Sciatic nerve (tissue), 2 donors: Measurements from ENCODE around the gene PDLIM1. TPM values are rescaled to one million over a fixed set of nuclear protein-coding genes. Genes with fewer than 3 reads are reported as not detected.

Experiments used
- ATAC-seq: fragments of 200-7000 bp; cut with Tn5 transposase; one replicate; pipeline ENCODE4 v1.9.1; 2020; ENCODE audit warnings: mild to moderate bottlenecking, moderate library complexity
- DNase-seq: peaks from one replicate; pipeline ENCODE4 v3.0.0-alpha.2; 2020; ENCODE audit warnings: low spot score
- intact Hi-C: fragments of 100-400 bp; cut with DNase I; formaldehyde crosslinking; loops from one replicate; pipeline ENCODE4 v1.14.2; 2022
- total RNA-seq: library from RNA; stranded (reverse); fragmentation: NEBNext Ultra II Directional; extraction: Animal tissue kit (Norgen Biotek cat#: 25700); gene quantifications from one replicate; pipeline ENCODE4 v1.2.1, GENCODE V29; 2021
- donor health status: DM: no; HTN: no; CAD: no.
- donor health status: DM: no; HTN: no; CAD: no.

PDLIM1 gene, protein sequence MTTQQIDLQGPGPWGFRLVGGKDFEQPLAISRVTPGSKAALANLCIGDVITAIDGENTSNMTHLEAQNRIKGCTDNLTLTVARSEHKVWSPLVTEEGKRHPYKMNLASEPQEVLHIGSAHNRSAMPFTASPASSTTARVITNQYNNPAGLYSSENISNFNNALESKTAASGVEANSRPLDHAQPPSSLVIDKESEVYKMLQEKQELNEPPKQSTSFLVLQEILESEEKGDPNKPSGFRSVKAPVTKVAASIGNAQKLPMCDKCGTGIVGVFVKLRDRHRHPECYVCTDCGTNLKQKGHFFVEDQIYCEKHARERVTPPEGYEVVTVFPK
- 138 TPM for total RNA-seq

DNA sequence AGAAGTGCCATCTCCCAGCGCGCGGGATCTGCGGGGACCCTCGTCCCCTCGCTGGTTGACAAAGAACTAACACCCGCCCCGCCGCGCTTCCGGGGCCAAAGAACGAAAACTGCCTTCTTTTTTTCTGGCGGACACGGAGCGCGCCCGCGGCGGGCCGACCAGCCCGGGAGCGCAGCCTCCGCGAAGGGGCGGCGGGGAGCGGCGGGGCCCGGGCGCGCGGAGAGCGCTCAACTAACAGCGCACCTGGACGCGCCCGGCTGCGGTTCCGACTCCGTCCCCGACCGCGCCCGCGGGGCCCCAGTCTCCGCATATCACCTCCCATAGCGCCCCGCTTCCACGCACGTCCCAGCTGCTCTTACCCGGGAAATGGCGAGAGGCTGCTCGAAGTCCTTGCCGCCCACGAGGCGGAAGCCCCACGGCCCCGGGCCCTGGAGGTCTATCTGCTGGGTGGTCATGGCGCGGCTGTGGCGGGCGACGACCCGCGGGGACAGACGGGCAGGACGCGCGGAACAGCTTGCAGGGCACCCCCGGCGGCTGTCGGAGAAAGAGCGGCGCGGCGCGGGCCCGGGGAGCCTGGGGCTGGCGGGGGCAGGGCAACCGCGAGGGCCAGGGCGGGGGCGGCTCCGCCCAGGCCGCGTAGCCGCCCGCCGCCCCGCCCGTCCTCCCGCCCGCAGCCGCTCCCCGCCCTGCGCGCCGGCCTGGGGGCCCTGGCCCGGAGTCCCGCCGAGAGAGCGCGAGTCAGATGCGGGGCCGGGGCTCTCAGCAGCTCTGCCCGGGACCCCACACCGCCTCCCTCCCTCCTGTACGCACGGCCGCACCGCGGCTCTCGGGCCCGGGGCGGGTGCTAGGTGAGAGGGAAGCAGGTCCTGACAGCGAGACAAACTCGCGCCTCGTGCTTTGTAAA, at the start of gene PDLIM1:
Gene PDLIM1, minus strand, starts transcription at position 543 of the 904 bp plus-strand sequence. Its CDS starts 88 bp downstream, at position 455.
- intact Hi-C loops, result no loop called here
- peak; percentile 78 for ATAC-seq
- peak; percentile 69 for DNase-seq

DNA sequence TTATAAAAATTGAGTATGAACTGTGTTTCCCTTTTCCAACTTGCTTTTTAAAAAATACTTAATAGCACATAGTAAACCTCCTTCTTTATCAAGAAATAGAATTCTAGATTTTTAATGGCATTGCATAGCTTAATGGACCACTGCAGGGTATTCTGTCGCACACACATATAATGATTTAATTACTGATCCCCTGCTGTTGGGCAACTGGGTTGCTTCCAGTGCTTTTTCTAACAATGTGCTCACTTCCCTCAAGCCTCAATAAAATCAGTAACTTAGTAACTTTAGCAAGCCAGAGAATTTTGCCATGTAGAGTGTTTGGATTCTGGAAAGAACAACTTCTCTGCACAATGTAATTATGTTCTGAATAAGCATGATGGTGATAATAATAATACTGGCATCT, 49.1 kb upstream of the PDLIM1 start:
- ATAC-seq (no peak), DNase-seq (no peak)
- intact Hi-C loops, result no loop called here

DNA sequence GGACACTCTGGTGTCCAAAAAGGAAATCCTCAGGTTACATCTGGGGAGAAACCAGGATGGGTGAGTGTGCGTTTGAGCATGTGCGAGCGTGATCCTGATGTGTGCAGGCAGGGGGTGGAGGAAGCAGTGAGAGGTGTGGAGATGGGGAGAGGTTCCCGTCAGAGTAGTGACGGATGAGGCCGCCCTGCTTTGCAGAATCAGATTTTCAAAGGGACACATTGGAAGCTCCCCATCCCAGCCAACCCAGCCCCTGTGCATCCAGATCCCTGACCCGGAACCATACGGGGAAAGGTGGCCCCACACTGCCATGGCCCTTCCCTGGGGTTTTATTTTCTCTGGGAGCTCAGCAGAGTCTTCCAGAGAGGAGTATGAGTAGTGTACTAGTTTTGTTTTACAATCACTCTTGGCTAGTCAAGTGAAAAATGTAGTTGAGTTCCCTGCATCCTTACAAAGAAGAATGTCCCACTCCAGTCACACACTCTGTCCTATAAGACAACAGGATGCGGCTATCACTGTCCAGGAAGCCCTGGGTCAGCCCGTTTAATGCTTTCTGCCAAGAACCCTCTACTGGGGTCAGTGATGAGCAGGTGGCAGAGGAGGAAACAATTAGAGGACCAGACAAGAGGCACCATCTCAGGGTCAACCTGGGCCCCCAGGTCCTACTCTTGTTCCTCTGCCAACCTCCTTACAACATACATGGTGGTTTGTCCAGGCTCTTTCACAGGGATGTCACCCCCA, 46.8 kb upstream of the PDLIM1 start:
- intact Hi-C loops, result no loop called here
- no peak for ATAC-seq
- DNase-seq, result no peak

DNA sequence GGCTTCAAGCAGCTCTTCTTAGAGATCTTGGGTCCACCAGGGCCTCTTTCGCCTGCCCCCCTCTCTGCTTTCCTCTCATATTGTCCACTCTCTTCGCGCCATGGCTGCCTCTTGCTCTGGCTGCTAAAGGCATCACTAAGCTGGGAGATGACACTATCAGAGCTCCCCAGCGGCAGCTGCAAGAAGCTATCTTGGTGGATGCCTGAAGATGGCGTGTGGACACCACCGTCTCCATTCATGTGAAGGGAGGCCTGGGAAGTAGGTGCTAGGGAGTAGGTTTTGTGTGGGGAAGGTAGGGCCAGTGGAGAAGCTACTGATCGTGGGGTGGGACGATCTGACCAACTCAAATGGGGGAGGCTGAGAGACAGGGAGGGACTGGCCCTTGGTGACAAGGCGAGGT, 45.9 kb upstream of the PDLIM1 start:
- intact Hi-C loops, result no loop called here
- no peak for ATAC-seq
- DNase-seq, result no peak

DNA sequence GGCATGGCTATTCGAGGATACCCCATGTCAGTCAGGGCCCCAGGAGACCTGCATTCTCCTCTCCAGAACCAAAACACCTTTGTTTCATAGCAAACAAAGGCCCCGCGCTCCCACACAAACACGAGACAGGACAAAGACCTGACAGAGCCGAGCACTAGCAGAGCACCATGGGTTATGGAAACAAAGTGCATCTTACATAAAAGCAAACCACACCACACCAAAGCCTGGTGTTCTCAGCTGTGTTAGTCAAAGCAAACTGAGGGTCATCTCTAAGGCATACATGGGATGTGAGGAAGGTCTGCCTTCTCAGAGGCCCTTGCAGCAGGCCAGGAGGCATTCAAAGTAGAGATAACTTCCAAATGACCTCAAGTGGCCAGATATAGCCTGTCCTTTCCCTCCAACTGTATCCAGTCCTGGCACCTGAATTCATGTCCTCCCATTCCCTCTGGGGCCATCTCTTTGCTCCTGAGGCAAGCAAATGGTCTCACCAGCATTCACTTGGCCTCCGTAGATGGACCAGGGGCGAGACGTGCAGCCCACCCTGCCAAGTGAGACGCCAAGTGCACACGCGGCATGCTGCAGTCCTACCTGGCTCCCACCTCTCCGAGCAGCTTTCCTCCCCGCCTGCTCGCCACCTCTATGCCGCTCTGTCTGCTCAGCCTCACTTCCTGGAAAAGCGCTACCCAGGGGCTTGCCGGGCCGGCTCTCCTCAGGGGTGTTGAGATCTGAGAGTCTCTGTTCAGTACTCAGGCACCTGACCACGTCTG, 45.3 kb upstream of the PDLIM1 start:
- no peak for DNase-seq
- peak; percentile 7 for ATAC-seq
- intact Hi-C loops, result no loop called here

DNA sequence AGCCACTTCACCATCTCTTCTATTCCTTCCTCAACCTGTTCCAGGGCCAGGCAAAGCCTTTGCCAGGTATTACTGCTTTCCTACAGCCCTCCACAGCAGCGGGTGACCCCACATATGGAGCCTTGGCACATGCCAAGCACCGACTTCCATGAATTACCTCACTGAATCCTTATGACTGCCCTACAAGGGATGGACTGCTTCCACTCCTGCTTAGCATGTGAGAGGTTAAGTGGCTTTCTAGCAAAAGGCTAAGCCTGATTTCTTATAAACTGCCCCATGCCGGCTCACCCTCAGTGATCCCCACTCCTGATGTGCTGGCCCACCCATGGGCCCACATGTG, 44.0 kb upstream of the PDLIM1 start:
- intact Hi-C loops, result no loop called here
- ATAC-seq (no peak), DNase-seq (no peak)

DNA sequence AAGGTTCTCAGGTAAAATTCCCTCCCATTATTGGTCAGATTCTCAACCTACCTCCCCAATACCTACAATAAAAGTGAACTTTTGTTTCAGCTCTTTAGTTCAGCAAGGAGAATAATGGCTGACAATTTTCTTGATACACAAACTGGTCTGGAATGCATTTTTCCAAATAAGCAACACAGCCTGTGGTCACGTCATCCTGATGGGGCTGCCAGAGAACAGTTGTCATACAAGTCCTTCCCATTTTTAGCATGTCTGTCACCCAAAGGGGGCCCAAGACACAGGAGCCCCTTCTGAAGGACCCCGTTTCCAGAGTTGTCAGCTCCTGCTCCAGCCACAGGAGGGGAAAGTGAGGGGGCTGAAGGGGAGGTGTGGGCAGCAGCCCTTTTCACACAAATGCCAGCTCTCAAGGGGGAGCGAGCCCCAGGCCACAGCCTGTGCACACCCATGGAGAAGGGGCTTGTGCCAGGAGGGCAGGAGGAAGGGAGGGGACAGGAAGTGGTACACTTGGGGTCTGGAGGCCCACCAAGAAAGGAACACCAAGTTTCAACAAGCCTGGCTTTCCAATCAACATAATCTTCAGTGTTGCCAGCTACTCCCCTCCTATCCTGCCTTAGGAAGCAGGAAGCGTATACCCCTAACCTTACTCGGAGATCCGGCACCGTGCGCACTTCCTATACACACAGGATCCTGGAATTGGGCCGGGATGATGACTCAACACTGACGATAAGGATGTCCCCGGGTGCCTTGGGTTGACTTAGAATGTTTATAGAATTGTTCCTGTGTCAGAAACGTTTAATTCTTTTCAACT, 43.4 kb upstream of the PDLIM1 start:
- intact Hi-C loops, result no loop called here

DNA sequence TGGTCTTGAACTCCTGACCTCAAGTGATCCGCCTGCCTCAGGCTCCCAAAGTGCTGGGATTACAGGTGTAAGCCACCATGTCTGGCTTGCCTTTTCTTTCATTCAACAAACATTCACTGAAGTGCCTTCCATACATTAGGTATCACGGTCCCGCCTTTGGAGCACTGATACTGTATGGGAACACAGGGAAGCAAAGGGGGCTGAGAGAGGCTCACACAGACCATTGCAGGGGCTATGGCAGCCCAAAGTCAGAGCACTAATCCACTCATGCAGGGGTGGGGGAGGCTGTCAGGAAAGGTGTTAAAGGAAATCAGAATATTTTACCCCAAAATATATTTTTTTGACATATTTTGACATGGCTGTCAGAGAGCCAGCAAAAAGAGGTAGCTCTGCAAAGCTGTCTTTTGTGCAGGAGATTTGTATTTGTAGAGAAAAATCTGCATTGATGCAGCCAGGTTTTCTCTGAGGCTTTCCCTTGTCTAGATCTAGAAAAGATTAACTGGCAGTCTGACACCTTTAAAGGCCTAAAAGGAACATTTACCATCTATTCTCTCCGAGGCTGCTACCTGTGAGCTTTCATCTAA, 42.0 kb upstream of the PDLIM1 start:
- intact Hi-C loops, result no loop called here
- no peak for ATAC-seq
- no peak for DNase-seq

More for the DNA sequence above, 43.4 kb upstream of the PDLIM1 start:
- ATAC-seq (peak; percentile 42), DNase-seq (no peak)

DNA sequence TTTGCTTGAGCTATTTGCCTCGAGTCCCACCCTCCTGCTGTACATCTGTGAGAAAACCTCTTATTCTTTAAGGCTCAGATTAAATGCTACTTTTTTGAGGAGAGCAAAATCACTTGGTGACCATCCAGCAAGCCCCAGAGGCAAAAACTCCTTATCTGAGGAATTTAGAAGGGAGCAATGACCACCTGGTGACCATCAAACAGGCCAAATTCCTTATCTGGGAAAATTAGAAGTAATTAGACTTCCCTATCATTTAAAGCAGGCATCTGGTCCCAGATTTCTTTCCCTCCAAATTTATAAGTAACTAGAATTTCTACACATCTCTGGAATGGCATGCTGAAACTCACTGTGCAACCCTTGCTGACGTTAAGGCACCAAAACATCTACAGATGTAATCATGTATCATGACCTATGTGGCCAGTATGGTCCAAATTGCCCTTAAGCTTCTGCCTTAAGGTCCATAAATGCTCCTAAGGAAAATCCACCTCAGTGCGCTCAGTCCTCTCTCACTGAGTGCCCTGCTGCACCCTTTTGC, 40.9 kb upstream of the PDLIM1 start:
- DNase-seq (no peak), ATAC-seq (no peak)
- intact Hi-C loops, result no loop called here

DNA sequence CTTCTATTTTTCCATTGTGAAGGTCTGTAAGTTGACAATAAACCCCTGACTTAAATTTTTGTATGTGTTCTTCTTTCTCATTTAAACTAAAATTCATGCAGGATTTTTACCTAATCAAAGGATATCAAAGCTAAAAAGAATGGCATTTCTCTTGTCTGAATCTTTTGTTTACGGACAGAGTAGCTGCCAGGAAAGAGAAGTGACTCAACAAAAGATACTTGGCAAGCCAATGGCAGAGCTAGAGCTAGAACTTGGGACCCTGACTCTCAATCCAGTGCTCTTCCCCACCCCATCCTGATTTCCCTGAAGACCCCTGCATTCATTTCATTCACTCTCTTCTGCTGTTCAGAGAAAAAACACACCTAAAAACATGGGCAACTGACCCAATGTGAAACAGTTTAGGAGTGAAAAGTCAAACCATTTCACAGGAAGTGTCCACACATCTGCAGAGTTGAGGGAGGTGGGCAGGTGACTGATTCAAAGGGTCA, 40.2 kb upstream of the PDLIM1 start:
- ATAC-seq (no peak), DNase-seq (no peak)
- intact Hi-C loops, result no loop called here

DNA sequence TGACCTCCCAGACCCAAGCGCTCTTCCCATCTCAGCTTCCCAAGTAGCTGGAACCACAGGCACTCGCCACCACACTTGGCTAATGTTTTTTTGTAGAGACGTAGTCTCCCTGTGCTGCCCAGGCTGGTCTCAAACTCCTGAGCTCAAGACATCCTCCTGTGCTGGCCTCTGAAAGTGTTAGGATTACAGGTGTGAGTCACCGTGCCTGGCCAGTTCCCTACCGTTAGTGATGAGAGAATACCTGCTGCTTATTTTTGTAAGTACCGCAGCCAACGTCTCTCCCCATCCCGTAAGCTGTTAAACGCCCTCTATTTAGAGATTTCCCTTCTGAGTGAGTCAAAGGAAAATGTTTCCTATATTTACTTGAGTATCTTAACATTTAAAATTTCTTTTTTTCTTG, 38.5 kb upstream of the PDLIM1 start:
- intact Hi-C loops, result no loop called here
- ATAC-seq (no peak), DNase-seq (no peak)

DNA sequence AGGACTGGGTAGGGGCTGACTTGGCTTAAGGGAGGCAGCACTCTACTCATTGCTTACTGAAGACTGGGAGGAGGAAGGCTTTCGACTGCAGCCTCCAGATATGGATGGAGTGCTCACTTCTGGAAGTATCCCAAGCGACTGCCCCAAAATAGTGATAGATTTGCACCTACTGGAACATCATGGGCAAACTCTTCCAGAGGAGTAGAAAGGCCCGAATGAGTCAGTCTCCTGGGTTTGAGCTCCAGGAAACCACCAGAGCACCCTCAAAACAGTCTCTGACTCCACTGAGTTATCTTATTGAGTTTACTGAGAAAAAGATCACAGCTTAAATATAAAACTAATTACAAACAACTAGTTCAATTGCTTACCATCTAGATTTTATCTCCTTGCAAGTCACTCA, 37.2 kb upstream of the PDLIM1 start:
- intact Hi-C loops, result no loop called here
- no peak for ATAC-seq

DNA sequence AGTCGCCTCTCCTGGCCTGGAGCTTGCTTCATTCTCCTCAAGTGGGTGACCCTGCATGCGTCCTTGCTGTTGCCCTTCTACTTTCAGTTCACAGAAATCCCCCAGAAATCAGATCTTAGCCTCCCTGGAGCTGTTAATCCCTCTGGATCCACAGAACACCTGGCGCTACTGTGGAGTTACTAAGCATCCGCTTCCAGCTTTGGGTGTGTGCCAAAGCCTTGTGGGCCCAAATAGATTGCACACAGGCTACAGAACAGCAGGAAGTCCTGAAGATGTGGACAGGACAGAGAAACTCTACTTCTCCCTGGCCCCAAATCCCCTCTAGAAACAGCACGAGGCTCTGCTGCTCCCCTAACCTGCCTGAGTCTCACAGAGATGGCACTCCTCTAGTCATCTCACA, 36.6 kb upstream of the PDLIM1 start:
- intact Hi-C loops, result no loop called here

More for the DNA sequence above, 37.2 kb upstream of the PDLIM1 start:
- no peak for DNase-seq

DNA sequence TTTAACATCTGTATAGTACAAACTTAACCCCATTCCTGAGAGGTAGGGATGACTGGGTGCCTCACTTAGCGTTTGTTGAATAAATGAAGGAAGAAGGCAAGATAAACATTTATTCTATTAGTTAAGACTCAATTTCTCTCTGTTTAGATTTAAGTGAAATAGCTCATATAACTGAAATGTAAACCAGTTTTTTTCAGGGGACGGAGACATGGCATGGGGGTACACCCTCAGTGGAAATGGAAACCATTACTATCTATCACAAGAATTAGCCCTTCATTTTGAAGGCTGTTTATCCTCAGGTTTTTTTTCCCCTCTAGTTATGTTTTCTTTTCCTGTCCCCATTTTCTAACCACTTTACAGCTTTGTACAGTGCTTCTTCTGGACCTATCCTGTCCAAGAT, 35.6 kb upstream of the PDLIM1 start:
- intact Hi-C loops, result no loop called here
- DNase-seq, result no peak
- ATAC-seq, result no peak

More for the DNA sequence above, 36.6 kb upstream of the PDLIM1 start:
- ATAC-seq, result peak; percentile 60
- no peak for DNase-seq

DNA sequence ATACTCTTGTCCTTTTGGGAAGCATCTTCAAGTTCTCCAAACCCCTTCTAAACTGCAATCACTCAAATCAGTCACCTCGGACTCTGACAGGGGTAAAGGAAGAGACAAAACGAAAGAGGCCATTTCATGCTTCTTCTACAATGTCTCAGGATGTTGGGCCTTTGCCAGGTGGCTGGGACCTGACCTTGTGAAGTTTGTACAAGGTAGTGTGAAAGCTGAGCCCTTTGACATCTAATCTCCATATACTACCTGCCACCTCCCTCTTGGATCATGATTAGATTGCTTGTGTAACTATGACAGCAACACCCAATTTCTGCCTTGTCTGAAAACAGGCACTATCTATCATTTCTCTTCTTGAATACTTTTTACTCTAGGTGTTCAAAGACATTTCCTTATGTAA, 35.1 kb upstream of the PDLIM1 start:
- ATAC-seq (no peak), DNase-seq (no peak)
- intact Hi-C loops, result no loop called here

DNA sequence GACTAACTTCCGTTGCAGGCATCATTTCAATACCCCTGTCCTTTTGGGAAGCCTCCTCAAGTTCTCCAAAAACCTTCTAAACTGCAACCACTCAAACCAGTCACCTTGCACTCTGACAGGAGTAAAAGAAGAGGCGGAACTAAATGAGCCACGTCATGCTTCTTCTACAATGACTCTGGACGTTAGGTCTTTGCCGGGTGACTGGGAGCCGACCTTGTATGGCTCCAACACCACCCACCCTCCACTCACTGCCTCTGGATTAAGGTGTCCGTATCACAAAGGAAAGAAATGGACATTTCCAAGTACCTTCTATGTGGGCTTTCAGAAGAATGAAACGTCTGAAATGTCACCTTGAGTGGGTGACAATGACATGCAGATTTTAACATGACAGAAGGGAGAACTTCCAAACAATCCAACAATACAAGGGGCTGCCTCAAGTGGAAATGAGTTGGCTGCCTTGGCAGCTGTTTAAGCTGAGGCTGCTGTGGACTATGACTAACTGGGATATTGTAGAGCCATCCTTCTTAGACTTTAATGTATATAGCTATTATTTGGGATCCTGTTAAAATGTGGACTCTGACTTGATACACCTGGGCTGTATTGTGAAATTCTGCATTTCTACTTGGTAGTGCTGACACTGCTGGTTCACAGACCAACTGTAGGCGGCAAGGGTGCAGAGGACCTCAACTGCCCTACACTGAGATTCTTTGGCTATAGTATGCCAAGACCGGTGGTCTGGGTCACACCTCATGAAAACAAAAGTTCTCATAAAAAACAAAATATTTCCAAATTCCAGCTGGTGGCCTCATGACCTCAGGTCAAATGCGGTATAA, 33.8 kb upstream of the PDLIM1 start:
- no peak for ATAC-seq
- intact Hi-C loops, result no loop called here
- no peak for DNase-seq
